GM13977 (cell line): ENCODE results near the gene NAPEPLD.

Source experiments
- DNase-seq: peaks from one replicate; pipeline ENCODE4 v3.0.0; 2012; ENCODE audit warnings: low spot score
- in situ Hi-C: fragments of 300-500 bp; cut with MboI; formaldehyde crosslinking; loops from one replicate; pipeline ENCODE4 v1.12.0; 2022; ENCODE audit warnings: low sequenced_read_pairs, low pct_unique_long_range_greater_than_20kb, mixed read lengths, inconsistent platforms; ENCODE audit not compliant: unreplicated experiment
- TF ChIP-seq, protein P1 (sequence below): IDR thresholded peaks from 2 replicates; pipeline ENCODE4 v1.5.1; 2012; ENCODE audit warnings: mild to moderate bottlenecking, control low read depth; ENCODE audit not compliant: insufficient read depth; ENCODE audit errors: extremely low read depth, missing control alignments

NAPEPLD gene

DNA sequence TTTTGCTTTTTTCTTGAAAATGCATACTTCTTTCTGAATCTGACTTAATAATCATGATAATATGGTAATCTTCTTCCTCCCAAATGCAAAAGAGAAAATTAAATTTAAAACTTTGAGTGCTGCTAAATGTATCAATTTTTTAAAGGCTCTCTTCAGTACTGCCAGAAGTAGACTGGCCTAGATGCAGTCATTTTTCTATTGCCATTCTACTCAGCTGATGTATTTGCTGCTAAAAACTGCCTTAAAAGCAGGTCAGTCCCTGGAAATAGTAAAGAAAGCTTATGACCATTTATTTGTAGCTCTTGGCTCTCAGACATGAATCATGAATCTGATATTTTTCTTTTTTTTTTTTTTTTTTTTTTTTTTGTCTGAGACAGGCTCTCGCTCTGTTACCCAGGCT lies 28.5 kb downstream of the NAPEPLD start:
- in situ Hi-C loops = no loop called here

DNA sequence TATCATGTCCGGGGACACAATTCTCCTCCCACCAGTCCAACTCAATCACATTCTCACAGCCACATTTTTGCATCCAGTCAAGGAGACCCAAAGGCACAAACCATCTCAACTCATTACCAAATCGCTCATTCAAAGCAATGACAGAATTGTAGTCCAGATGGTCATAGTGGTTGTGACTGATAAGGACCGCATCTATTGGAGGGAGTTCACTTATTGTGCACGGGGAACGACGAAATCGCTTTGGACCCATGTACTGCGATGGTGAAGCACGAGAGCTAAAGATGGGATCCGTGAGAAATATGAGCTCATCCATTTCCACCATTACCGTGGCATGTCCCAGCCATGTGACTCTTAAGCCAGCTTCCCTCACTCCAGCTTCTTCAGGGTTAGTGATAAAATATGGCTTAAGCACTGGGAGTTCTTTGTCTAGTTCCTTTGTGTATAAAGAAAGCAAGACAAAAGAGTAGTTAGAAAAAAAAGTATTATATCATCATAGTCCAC lies 29.1 kb downstream of the NAPEPLD start:
- TF ChIP-seq, protein P1, sequence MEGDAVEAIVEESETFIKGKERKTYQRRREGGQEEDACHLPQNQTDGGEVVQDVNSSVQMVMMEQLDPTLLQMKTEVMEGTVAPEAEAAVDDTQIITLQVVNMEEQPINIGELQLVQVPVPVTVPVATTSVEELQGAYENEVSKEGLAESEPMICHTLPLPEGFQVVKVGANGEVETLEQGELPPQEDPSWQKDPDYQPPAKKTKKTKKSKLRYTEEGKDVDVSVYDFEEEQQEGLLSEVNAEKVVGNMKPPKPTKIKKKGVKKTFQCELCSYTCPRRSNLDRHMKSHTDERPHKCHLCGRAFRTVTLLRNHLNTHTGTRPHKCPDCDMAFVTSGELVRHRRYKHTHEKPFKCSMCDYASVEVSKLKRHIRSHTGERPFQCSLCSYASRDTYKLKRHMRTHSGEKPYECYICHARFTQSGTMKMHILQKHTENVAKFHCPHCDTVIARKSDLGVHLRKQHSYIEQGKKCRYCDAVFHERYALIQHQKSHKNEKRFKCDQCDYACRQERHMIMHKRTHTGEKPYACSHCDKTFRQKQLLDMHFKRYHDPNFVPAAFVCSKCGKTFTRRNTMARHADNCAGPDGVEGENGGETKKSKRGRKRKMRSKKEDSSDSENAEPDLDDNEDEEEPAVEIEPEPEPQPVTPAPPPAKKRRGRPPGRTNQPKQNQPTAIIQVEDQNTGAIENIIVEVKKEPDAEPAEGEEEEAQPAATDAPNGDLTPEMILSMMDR = no peak
- in situ Hi-C loops = no loop called here
- DNase-seq = no peak

More for the DNA sequence above, 28.5 kb downstream of the NAPEPLD start:
- TF ChIP-seq, protein P1 = no peak
- no peak for DNase-seq

DNA sequence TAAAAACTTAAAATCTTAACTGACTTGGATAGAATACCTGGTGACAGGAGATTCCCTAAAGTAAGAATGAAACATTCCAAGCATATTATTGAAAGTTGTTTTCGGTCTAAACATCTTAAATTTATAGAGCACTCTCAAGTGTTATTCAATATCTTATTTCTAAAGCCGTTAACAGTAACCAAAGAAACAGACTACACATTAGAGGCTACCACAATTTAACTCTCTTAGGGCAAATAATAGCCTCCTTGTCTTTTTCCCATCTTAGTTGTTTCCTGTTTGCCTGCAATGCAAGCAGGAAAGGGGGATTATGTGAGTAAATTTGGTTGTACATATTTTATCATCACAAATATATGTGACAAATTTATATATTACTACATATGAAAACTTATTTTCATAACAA lies 31.4 kb downstream of the NAPEPLD start:
- TF ChIP-seq, protein P1 = no peak
- no peak for DNase-seq
- in situ Hi-C loops = no loop called here

DNA sequence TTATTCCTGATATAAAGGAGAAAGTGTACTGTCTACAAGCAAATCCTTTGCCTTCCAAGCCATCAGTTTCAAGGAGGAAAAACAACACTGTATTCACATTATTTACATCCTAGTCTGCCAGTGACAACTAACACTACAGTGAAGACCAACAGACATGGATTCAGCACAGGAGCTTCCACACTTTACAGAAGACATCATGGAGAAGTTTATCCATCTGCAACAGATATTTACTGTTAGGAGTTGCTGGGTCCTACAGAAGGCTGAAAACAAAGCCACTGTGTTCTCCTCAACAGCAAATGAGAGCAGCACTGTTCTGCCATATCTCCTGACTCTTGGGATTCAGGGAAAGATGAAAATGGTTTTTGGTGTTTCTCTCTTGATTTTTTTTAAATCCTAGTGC lies 31.9 kb downstream of the NAPEPLD start:
- no peak for DNase-seq
- TF ChIP-seq, protein P1 = no peak
- in situ Hi-C loops = no loop called here

DNA sequence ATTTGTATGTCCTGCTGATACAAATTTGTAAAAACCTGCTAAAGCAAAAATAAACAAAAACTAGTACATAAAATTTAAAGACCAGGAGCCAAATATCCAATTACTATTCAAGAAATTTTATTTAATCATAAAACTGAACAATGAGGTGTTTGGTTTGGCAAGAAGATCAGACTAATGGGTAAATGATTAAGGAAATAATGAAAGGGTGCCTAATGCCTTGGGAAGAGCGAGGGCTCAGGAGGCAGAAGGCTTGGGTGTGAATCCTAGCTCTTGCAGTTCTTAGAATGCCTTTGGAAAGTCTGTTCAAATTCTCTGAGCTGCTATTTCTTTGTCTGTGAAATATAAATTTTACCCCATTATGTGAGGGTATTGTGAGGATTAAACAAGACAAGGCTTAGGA lies 32.4 kb downstream of the NAPEPLD start:
- DNase-seq = no peak
- TF ChIP-seq, protein P1 = no peak
- in situ Hi-C loops = no loop called here

DNA sequence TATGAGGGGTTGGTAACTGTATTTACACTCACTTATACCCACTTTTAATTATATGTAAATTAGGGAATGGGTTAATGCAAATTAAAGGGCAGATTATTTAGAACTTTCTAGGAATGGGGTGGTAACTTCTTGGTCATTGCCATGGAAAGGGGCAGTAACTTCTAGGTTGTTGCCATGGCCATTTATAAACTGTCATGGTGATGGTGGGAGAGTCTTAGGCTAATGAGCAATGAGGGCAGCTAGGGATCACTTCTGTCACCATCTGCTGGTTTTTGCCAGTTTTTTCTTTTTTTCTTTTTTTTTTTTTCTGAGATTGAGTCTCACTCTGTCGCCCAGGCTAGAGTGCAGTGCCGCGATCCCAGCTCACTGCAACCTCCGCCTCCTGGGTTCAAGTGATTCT lies 33.1 kb downstream of the NAPEPLD start:
- in situ Hi-C loops = no loop called here
- TF ChIP-seq, protein P1 = no peak

DNA sequence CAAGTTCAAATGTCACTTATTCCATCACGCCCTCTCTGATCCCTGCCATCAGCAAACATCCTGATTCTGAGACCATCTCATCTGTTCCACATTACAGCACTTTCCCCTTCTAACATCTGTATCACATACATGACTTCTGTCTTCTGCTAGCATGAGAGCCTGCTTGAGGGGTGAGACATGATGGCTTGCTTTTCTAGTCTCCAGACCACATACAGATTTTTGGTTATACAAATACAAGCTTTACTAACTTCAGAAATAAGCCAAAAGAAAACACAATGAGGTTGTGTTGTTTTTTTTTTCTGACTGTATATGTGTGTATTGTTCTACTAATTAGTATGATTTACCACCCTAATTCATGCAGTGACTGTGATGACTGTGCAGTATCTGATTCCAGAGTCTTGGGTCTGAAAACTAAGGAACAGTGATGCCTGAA lies 34.3 kb downstream of the NAPEPLD start:
- in situ Hi-C loops = no loop called here
- no peak for DNase-seq
- TF ChIP-seq, protein P1 = no peak

More for the DNA sequence above, 33.1 kb downstream of the NAPEPLD start:
- no peak for DNase-seq
